Fibroblast of mammary gland (primary cell): ENCODE measurements around the gene ARHGAP15.

Source experiments
- DNase-seq: peaks from one replicate; pipeline ENCODE4 v3.0.0-alpha.2; 2010; ENCODE audit warnings: low read depth
- H3K4me3 ChIP-seq: 2 replicates; pipeline ENCODE4 v1.5.1; 2011; ENCODE audit warnings: low read depth, mild to moderate bottlenecking, low read length, moderate library complexity; ENCODE audit not compliant: control insufficient read depth
- TF ChIP-seq, protein P1 (sequence below): conservative IDR thresholded peaks from 2 replicates; pipeline ENCODE4 v1.5.1; 2011; ENCODE audit warnings: low read depth, low read length, inconsistent platforms; ENCODE audit not compliant: control insufficient read depth, insufficient read depth

Gene ARHGAP15

DNA sequence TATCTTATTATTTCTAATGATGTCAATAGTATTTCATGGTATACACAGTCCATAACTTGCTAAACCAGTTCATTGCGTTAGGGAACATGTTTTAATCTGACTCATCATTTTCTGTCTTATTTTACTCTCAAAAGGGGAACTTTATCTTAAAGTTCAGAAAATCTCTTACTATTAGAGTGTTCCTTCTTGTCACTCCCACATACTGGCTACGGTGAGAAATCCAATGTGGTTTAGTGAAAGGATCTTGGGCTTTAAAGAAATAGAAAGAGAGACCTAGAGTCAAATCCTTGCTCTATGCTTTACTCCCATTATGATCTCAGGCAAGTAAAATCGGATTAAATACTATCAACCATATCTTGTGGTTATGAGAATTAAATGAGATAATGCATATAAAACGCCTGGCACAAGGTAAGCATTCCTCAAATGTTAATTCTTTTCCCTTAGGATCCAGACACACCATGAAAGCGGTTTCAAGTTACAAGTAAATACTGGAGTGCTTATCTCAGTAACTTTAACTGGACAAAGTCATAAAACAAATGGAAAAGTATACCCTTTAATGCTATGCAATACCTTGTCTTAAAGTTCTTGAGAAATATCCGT is 576.0 kb downstream of the ARHGAP15 start:
- peak; percentile 47 for DNase-seq
- TF ChIP-seq, protein P1, sequence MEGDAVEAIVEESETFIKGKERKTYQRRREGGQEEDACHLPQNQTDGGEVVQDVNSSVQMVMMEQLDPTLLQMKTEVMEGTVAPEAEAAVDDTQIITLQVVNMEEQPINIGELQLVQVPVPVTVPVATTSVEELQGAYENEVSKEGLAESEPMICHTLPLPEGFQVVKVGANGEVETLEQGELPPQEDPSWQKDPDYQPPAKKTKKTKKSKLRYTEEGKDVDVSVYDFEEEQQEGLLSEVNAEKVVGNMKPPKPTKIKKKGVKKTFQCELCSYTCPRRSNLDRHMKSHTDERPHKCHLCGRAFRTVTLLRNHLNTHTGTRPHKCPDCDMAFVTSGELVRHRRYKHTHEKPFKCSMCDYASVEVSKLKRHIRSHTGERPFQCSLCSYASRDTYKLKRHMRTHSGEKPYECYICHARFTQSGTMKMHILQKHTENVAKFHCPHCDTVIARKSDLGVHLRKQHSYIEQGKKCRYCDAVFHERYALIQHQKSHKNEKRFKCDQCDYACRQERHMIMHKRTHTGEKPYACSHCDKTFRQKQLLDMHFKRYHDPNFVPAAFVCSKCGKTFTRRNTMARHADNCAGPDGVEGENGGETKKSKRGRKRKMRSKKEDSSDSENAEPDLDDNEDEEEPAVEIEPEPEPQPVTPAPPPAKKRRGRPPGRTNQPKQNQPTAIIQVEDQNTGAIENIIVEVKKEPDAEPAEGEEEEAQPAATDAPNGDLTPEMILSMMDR = no peak
- H3K4me3 ChIP-seq = no peak overlapping the region

DNA sequence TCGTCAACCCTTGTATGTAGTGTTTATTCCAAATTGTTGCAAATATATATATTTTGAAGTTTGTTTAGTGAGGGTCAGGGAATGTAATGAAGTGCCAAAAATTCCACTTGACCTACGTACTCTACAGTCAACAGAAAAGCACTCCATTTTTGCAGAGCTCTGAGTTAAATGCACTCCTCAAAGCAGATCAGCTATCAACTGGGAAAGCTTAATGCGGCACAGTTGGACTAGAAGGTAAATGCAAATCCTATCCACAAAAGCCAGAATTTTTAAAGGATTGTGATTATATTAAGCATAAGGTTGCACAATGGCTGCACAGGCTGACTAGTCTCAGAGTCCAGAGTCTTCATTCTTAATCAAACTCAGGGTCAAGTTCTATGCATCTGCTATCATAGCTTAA is 577.1 kb downstream of the ARHGAP15 start:
- no peak for DNase-seq
- TF ChIP-seq, protein P1 = no peak
- no peak overlapping the region for H3K4me3 ChIP-seq

DNA sequence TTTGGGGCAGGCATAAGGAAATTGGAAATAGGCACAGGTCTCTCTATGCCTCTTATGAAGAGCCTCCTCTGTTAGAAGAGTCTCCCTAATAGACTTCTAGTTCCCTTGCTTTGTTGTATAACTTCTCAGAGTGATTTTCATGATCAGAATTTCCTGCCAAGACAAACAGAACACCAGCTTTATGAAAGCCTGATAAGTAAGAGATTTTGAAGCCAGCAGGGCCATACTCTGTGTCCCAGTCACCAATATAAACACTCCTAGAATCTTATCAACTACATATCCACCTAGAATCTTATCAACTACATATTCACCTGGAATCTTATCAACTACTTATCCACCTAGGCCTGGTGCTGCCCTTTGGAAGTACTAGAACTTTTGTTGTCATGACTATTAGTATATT is 579.5 kb downstream of the ARHGAP15 start:
- DNase-seq = no peak
- TF ChIP-seq, protein P1 = no peak

DNA sequence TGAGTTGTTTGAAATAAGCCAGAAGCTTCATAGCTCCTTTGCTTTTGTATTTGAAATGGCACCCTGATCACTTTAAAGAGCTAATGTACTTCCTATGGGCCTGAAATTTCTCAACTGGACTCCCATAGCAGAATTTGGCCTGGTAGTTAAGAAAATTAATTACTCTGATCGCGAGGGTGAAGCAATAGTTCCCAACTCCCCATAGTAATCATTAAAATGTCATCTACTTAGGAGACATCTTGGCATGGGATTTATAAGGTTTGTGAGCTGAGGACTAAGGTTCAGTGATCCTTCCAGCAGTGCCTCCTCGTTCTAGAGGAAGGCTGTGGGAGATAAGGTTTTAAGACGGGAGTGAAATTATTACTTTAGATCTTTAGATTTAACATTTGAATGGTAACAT is 581.0 kb downstream of the ARHGAP15 start:
- DNase-seq = no peak

More for the DNA sequence above, 579.5 kb downstream of the ARHGAP15 start:
- no peak overlapping the region for H3K4me3 ChIP-seq

DNA sequence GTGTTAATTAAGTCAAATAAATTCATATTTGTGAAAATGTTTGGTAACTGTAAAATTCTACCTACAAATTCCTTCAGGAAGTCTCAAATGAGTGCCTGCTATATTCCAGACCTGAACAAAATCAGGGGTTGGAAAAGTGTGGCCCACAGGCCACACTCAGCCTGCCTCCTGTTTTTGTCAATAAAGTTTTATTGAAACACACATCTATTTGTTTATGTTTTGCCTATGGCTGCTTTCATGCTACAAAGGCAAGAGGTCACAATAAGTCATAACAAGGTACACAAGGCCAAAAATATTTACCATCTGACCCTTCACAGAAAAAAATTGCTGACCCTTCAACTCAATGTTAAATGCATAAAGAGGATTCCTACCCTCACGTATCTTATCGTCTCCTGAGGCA is 581.7 kb downstream of the ARHGAP15 start:
- no peak overlapping the region for H3K4me3 ChIP-seq
- no peak for DNase-seq
- TF ChIP-seq, protein P1 = no peak

More for the DNA sequence above, 581.0 kb downstream of the ARHGAP15 start:
- TF ChIP-seq, protein P1 = no peak
- H3K4me3 ChIP-seq = no peak overlapping the region

DNA sequence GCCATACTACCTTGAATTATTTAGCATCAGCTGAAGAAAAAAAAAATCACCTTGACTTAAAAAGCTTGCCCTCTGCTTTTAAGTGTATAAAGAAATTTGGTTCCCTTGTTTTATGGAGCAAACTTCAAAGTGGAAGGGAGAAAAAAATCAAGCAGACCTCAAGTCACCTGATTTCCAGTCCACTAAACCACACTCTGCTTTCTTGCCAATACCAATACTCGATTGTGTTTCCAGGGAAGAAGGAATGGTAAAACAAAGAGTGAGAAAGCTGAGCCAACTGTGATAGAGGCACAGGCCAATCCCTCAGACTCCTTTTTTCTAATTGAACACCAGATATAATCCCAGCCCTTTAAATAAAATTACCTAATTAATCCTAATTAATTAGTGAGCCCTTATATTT is 587.3 kb downstream of the ARHGAP15 start:
- no peak overlapping the region for H3K4me3 ChIP-seq
- TF ChIP-seq, protein P1 = no peak
- DNase-seq = no peak

DNA sequence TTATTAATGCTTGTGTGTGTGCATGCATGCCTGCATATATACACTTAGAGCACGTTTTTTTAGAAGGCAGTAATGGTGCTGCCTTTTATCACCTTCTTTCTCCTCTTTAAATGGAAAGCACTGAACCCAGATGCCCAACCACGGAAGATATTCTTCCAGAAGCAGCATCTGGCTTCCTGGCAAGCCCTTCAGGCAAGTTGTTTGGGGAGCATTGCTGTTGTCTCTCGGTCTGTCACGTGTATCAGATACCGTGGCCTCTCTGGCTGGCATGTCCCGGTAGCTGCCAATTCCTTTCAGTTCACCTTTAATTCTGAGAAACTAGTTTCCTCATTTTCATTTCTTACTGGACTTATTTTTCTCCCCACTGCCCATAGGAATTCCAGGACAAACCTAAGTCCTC is 587.8 kb downstream of the ARHGAP15 start:
- no peak for DNase-seq

More for the DNA sequence above, 587.8 kb downstream of the ARHGAP15 start:
- TF ChIP-seq, protein P1 = no peak
- no peak overlapping the region for H3K4me3 ChIP-seq
